ENCODE results near the gene RBM47.
A peak's percentile ranks its signal among the peaks of the same experiment; 100 is the strongest.
"Not testable (repeated sequence)": the region's sequence is repeated elsewhere in the genome, so short reads cannot be mapped to it uniquely, and the experiment has no call there.

RBM47 gene

GRCh38 chr4:40629401-40630334 is at the start of gene RBM47:
Gene RBM47, minus strand, starts transcription at chr4:40629864. Its CDS starts 190,971 bp downstream, at chr4:40438893.
- peak in 28 of 51 donors; percentile 1 to 58 (median 24) for DNase-seq

- no peak for DNase-seq
These were observed 48.8 kb upstream of the RBM47 start for GRCh38 chr4:40678421-40678820.

GRCh38 chr4:40675166-40675565 is 45.5 kb upstream of the RBM47 start:
- no peak for DNase-seq

- peak in 2 of 51 donors; percentile 2 to 76 for DNase-seq
These were observed 43.2 kb upstream of the RBM47 start for GRCh38 chr4:40672528-40673522.

GRCh38 chr4:40669504-40669903 is 39.8 kb upstream of the RBM47 start:
- no peak for DNase-seq

GRCh38 chr4:40665842-40666241 is 36.2 kb upstream of the RBM47 start:
- DNase-seq, result no peak

GRCh38 chr4:40662962-40663604 is 33.4 kb upstream of the RBM47 start:
- DNase-seq, result peak in 4 of 51 donors; percentile 2 to 23 (median 7)

- no peak for DNase-seq
These were observed 32.1 kb upstream of the RBM47 start for GRCh38 chr4:40661803-40662202.

GRCh38 chr4:40656201-40656863 is 26.7 kb upstream of the RBM47 start:
- no peak for DNase-seq

GRCh38 chr4:40651280-40651679 is 21.6 kb upstream of the RBM47 start:
- DNase-seq, result no peak

- no peak for DNase-seq
These were observed 19.7 kb upstream of the RBM47 start for GRCh38 chr4:40649321-40649720.

GRCh38 chr4:40648742-40649281 is 19.1 kb upstream of the RBM47 start:
- no peak for DNase-seq

- no peak for DNase-seq
These were observed 18.5 kb upstream of the RBM47 start for GRCh38 chr4:40648131-40648530.

GRCh38 chr4:40645586-40645985 is 15.9 kb upstream of the RBM47 start:
- no peak for DNase-seq

GRCh38 chr4:40632080-40632479 is 2.4 kb upstream of the RBM47 start:
- DNase-seq, result no peak

GRCh38 chr4:40630335-40631021 is 814 bp upstream of the RBM47 start:
- peak in 10 of 51 donors; percentile 1 to 29 (median 8) for DNase-seq

GRCh38 chr4:40628888-40629287 is 776 bp downstream of the RBM47 start:
- DNase-seq, result no peak

GRCh38 chr4:40628407-40628806 is 1.3 kb downstream of the RBM47 start:
- DNase-seq, result not testable (repeated sequence)

GRCh38 chr4:40627540-40627939 is 2.1 kb downstream of the RBM47 start:
- no peak for DNase-seq

Measured in hypothalamus (tissue), 51 donors.